HUES64 (cell line): ENCODE data around the gene NEIL3.
A peak's percentile ranks its signal among the peaks of the same experiment; 100 is the strongest.

Source experiments
- H3K27ac ChIP-seq: 2 replicates; pipeline ENCODE4 v1.7.0; 2013; ENCODE audit warnings: low read depth, low read length, inconsistent platforms
- H3K27me3 ChIP-seq: 2 replicates; pipeline ENCODE4 v1.6.1; 2013; ENCODE audit warnings: mild to moderate bottlenecking, low read length; ENCODE audit not compliant: insufficient read depth
- H3K36me3 ChIP-seq: 2 replicates; pipeline ENCODE4 v1.6.1; 2013; ENCODE audit warnings: mild to moderate bottlenecking, low read length; ENCODE audit not compliant: insufficient read depth
- H3K4me1 ChIP-seq: 2 replicates; pipeline ENCODE4 v1.6.1; 2013; ENCODE audit warnings: mild to moderate bottlenecking, low read length, moderate library complexity; ENCODE audit not compliant: insufficient read depth
- H3K4me3 ChIP-seq: 2 replicates; pipeline ENCODE4 v1.5.1; 2013; ENCODE audit warnings: mild to moderate bottlenecking, low read length, moderate library complexity
- H3K9ac ChIP-seq: 2 replicates; pipeline ENCODE4 v1.6.1; 2013; ENCODE audit warnings: mild to moderate bottlenecking, low read depth, low read length
- H3K9me3 ChIP-seq: 2 replicates; pipeline ENCODE4 v1.6.1; 2013; ENCODE audit warnings: low read depth, low read length; ENCODE audit not compliant: insufficient read depth
- WGBS: fragments of 150-250, 120-280 bp; methylation state at CpG from one replicate; pipeline ENCODE4 v1.1.7; 2013; ENCODE audit warnings: missing lambda C conversion rate; 5-methylcytosine and 5-hydroxymethylcytosine counted together

The NEIL3 gene

DNA sequence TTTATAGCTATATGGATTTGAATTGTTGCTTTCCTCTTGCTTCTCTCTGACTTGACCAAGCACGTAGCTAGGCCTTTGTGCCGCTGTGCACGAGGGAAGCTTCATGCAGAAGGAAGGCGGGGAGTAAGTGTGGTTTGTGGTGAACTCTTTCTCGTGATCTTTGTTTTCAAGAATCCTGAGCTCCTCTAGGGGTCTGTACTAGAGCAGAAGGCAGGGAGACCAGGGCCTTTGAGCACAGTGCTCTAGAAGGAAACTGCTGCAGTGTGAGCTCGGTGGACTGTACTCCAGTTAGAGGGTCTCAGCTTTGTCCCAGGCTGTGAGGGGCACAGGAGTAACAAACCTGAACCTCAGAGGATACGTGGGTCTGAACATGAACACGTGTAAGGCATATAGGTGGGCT is 83.6 kb downstream of the NEIL3 start:
- 80% methylated on average over 7 of the region's 8 CpGs for WGBS
- no peak overlapping the region for H3K4me3 ChIP-seq
- no peak overlapping the region for H3K27ac ChIP-seq
- H3K4me1 ChIP-seq: no peaks in the 10 kb centered on the region
- H3K27me3 ChIP-seq: no peaks in the 10 kb centered on the region
- no peak overlapping the region for H3K9ac ChIP-seq
- H3K9me3 ChIP-seq: 0 out of 2 replicates have a peak, but pooled peaks cover 5% of the 10 kb centered on the region
- no peaks in the 10 kb centered on the region for H3K36me3 ChIP-seq

DNA sequence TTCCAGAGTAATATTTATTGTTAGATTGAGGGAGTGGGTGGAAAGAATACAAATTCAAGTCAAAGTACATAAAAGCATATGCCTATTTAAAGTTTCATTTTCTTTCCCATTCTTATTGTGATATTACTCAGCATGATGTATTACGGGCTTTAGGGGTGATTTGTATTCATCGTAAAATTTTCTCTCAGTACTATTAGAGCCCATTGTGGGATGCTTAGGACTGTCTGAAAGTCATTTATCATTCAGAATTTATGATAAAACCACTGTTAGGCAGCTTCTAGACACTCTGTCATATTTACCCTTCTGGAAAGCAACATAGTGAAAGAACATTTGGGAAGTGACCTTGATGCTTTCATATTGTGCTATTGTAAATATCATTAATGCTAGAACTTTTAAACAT is 86.7 kb downstream of the NEIL3 start:
- no peak overlapping the region for H3K9ac ChIP-seq
- no peak overlapping the region for H3K4me3 ChIP-seq
- H3K9me3 ChIP-seq: 0 out of 2 replicates have a peak, but pooled peaks cover 6% of the 10 kb centered on the region
- H3K27me3 ChIP-seq: no peaks in the 10 kb centered on the region
- no peaks in the 10 kb centered on the region for H3K4me1 ChIP-seq
- H3K36me3 ChIP-seq: no peaks in the 10 kb centered on the region
- WGBS: no CpG with 5 or more reads among the region's 2 CpGs
- no peak overlapping the region for H3K27ac ChIP-seq

DNA sequence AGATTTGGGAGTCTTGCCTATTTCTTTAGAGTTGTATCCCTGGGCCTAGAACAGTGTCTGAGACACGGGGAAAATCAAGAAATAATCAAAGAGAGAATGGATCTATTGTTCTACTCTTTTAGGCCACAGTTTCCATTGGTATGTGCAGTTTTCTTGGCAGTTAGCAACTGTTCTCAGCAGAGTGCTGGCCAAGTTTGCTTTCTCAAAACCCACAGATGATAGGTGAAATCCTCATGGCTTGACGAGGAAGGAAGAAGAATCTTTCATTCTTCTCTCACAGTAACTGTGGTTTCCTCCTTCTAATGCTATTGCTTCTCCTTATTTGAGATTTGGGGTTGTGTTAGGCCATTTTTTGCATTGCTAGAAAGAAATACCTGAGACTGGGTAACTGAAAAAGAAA is 90.4 kb downstream of the NEIL3 start:
- Histone ChIP-seq H3K27ac (no peak overlapping the region), H3K4me1 (peaks cover 10% of the 10 kb centered on the region; the same call in 1 of the 2 replicates), H3K9ac (no peak overlapping the region), H3K27me3 (no peaks in the 10 kb centered on the region), H3K4me3 (no peak overlapping the region), H3K36me3 (no peaks in the 10 kb centered on the region), H3K9me3 (0 out of 2 replicates have a peak, but pooled peaks cover 6% of the 10 kb centered on the region)
- WGBS: 100% methylated on average over 2 of the region's 2 CpGs

DNA sequence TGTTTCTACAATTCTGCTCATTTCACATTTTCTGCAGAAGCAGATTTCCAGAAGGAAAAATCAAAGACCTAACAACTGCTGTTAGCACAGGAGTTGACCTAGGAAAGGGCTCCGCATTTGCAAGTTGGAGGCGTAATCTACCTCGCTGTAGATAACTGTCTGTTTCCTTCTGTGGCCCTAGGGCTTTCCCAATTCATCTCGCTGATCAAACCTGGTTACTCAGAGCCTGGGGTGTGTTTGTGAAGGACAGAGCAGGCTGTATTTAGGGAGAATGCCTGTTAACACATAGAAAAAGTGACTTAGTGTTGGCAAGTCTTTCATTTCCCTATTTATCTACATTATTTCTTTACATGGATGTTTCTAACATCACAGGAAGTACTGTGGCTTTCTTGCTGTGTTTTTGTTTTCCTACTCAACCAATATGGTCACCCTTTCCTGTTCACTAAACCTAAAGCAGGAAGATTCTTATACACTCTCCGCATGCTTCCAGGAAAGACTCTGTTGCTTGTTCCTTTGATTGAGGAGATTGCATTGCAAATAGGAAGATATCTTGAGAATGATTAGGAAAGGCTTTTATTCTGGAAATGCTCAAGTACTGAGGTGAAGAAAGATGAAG is 92.1 kb downstream of the NEIL3 start:
- no peak overlapping the region for H3K4me3 ChIP-seq
- H3K27ac ChIP-seq: no peak overlapping the region
- peak overlapping the region; percentile 14 for H3K9ac ChIP-seq
- WGBS: 75% methylated on average over 5 of the region's 5 CpGs
- H3K27me3 ChIP-seq: no peaks in the 10 kb centered on the region
- peaks cover 10% of the 10 kb centered on the region; the same call in 1 of the 2 replicates for H3K4me1 ChIP-seq
- no peaks in the 10 kb centered on the region for H3K36me3 ChIP-seq
- H3K9me3 ChIP-seq: 0 out of 2 replicates have a peak, but pooled peaks cover 6% of the 10 kb centered on the region

DNA sequence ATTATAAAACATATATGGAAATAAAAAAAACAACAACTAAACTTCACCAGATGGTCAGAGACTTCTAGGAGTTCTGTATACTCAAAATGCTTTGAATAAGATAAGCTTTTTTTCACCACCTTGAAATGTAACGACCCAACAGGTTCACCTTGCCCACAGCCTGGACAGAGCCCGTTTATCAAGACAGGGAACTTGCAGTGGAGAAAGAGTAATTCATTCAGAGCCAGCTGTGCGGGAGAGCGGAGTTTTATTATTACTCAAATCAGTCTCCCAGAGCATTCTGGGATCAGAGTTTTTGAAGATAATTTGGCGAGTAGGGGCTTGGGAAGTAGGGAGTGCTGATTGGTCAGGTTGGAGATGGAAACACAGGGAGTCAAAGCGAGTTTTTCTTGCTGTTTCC is 94.1 kb downstream of the NEIL3 start:
- H3K27ac ChIP-seq: no peak overlapping the region
- no peak overlapping the region for H3K4me3 ChIP-seq
- no peaks in the 10 kb centered on the region for H3K36me3 ChIP-seq
- H3K4me1 ChIP-seq: peaks cover 10% of the 10 kb centered on the region; the same call in 1 of the 2 replicates
- 95% methylated on average over 6 of the region's 6 CpGs for WGBS
- H3K27me3 ChIP-seq: no peaks in the 10 kb centered on the region
- no peaks in the 10 kb centered on the region for H3K9me3 ChIP-seq
- H3K9ac ChIP-seq: no peak overlapping the region

DNA sequence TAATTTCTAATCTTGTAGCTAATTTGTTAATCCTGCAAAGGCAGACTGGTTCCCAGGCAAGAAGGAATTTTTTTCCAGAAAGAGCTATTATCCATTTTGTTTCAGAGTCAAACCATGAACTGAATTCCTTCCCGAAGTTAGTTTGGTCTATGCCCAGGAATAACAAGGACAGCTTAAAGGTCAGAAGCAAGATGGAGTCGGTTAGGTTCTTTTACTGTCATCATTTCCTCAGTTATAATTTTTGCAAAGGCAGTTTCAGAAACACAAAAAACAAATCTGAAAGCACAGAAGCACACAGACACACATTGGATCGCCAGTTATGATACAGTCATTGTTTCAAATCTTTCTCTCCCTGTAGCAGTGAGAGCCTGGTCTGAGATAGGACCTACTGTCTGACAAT is 94.7 kb downstream of the NEIL3 start:
- Histone ChIP-seq H3K36me3 (no peaks in the 10 kb centered on the region), H3K9me3 (no peaks in the 10 kb centered on the region), H3K4me1 (peaks cover 10% of the 10 kb centered on the region; the same call in 1 of the 2 replicates), H3K27ac (no peak overlapping the region), H3K4me3 (no peak overlapping the region), H3K27me3 (no peaks in the 10 kb centered on the region), H3K9ac (no peak overlapping the region)
- 97% methylated on average over 3 of the region's 3 CpGs for WGBS

DNA sequence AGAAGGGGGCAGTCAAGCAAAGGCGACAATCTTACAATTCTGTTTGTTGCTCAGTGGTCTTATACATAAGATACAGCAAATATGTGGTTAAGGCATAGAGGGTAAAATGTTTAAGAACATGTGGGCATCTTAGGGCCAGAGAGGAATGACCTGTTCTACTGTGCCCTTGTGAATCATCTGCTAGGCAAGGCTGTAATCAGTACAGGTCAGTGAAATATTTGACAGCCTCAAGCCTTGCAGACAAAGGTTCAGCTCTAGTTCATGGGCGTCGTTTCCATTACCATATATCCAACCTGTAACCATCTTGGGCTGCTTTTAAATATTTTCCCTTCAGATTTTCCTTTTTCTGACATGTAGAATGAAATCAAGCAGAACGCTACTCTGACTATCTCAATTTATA is 95.3 kb downstream of the NEIL3 start:
- Histone ChIP-seq H3K9me3 (no peaks in the 10 kb centered on the region), H3K9ac (no peak overlapping the region), H3K27ac (no peak overlapping the region), H3K4me3 (no peak overlapping the region), H3K4me1 (peaks cover 10% of the 10 kb centered on the region; the same call in 1 of the 2 replicates), H3K36me3 (no peaks in the 10 kb centered on the region), H3K27me3 (no peaks in the 10 kb centered on the region)
- WGBS: 96% methylated on average over 4 of the region's 4 CpGs

DNA sequence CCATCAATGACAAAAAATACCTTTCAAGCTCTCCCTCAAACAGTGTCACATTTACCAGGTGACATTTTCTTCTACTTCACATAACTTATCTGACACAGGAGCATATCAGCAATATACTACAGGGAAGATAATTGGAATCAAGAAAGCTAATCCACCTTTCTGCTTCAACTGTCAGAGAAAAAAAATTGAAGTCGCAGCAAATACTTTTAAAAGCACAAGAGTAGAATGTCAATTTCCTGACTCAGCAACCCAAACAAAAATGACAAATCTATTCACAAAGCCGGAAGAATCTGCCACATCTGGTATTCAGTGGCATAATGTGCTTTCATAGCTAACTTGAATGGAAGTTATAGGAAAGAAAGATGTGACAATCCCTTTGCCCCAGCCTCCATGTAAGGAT is 95.8 kb downstream of the NEIL3 start:
- Histone ChIP-seq H3K4me3 (no peak overlapping the region), H3K9ac (no peak overlapping the region), H3K27me3 (no peaks in the 10 kb centered on the region), H3K4me1 (peaks cover 10% of the 10 kb centered on the region; the same call in 1 of the 2 replicates), H3K9me3 (no peaks in the 10 kb centered on the region), H3K36me3 (no peaks in the 10 kb centered on the region), H3K27ac (no peak overlapping the region)
- 96% methylated on average over 2 of the region's 2 CpGs for WGBS

DNA sequence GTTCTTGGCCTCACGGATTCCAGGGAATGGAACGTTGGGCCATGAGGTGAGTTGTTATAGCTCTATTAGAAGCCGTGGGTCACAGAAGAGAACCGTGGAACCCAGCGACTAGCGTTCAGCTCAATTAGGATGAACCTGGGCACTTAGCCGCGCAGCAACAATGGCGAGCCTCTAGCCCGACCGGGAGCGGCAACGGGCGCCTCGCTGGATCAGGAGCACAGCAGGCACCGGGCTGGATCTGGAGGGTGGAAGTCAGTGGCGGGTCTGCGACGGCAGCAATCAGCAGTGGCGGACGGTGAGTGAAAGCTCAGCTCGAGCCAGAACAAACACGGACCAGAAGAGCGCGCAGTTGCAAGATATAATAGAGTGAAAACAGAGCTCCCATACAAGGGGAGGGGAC is 98.3 kb downstream of the NEIL3 start:
- H3K9me3 ChIP-seq: no peaks in the 10 kb centered on the region
- H3K27me3 ChIP-seq: no peaks in the 10 kb centered on the region
- WGBS: 93% methylated on average over 25 of the region's 25 CpGs
- no peak overlapping the region for H3K9ac ChIP-seq
- H3K27ac ChIP-seq: no peak overlapping the region
- no peaks in the 10 kb centered on the region for H3K4me1 ChIP-seq
- H3K4me3 ChIP-seq: no peak overlapping the region
- H3K36me3 ChIP-seq: no peaks in the 10 kb centered on the region

DNA sequence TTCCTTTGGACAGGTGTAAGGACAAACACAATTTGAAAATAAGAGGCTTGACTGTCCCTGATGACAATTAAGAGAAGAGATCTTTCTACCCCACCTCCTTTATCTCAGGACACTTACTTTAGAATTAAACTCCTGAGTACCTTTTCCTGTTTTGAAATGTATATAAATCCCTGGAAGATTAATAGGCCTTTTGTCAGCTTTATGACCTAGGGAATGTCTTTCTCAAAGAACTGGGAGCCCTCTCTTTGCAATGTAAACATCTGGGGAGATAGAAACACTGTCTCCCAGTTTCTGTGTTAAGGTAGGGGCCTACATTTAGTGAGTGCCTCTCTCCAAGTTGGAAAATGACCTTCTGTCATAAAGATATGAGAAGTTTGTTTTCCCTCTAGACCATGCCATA is 100.9 kb downstream of the NEIL3 start:
- Histone ChIP-seq H3K27me3 (no peaks in the 10 kb centered on the region), H3K27ac (no peak overlapping the region), H3K9me3 (no peaks in the 10 kb centered on the region), H3K4me1 (no peaks in the 10 kb centered on the region), H3K36me3 (no peaks in the 10 kb centered on the region), H3K9ac (no peak overlapping the region), H3K4me3 (no peak overlapping the region)

DNA sequence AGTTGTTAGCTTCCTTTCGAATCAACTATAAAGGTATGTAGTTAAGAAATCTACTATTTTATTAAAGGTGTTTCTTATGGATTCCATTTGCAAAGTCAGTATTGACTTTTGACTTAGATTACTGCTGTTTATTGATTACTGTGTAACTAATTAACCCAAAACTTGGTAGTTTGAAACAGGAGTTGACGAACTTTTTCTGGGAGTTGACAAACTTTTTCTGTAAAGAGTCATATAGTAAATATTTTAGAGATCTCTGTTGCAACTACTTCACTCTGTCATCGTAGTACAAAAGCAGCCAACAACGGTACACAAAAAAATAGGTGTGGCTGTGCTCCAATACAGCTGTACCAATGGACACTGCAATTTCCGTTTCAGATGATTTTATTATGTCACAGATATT is 102.3 kb downstream of the NEIL3 start:
- no peaks in the 10 kb centered on the region for H3K36me3 ChIP-seq
- H3K27me3 ChIP-seq: no peaks in the 10 kb centered on the region
- WGBS: 75% methylated on average over 4 of the region's 5 CpGs
- H3K4me1 ChIP-seq: no peaks in the 10 kb centered on the region
- no peak overlapping the region for H3K4me3 ChIP-seq
- no peak overlapping the region for H3K9ac ChIP-seq
- H3K9me3 ChIP-seq: no peaks in the 10 kb centered on the region
- H3K27ac ChIP-seq: no peak overlapping the region
